Left lung (tissue), 10 donors: ENCODE measurements around the gene TAS1R1. TPM values are rescaled to one million over a fixed set of nuclear protein-coding genes. Genes with fewer than 3 reads are reported as not detected.

Experiments used
- ATAC-seq: fragments of 200-7000 bp; cut with Tn5 transposase; one replicate; pipeline ENCODE4 v1.9.1; 2020; ENCODE audit warnings: moderate library complexity
- DNase-seq, 4 donors: peaks; one replicate each; pipeline ENCODE4 v3.0.0-alpha.2; 2013 to 2020
- H3K27ac ChIP-seq, 2 donors: fragments of 200-600 bp; sonication (generic) in 1 of 2; one replicate each; pipeline versions ENCODE4 v1.5.0 to v1.8.0; 2020 to 2021
- H3K27me3 ChIP-seq, 2 donors: fragments of 200-600 bp; sonication (generic) in 1 of 2; one replicate each; pipeline versions ENCODE4 v1.5.0 to v1.8.0; 2020 to 2021
- H3K36me3 ChIP-seq, 2 donors: fragments of 200-600 bp; sonication (generic) in 1 of 2; one replicate each; pipeline versions ENCODE4 v1.5.0 to v1.8.0; 2020 to 2021
- H3K4me1 ChIP-seq, 2 donors: fragments of 200-600 bp; one replicate each; pipeline ENCODE4 v1.8.0; 2021
- H3K4me3 ChIP-seq, 2 donors: fragments of 200-600 bp; sonication (generic) in 1 of 2; one replicate each; pipeline versions ENCODE4 v1.5.0 to v1.8.0; 2020 to 2021; ENCODE audit warnings: mild to moderate bottlenecking in 1 of 2
- H3K9me3 ChIP-seq, 2 donors: fragments of 200-600 bp; sonication (generic) in 1 of 2; one replicate each; pipeline versions ENCODE4 v1.5.0 to v1.8.0; 2020 to 2021
- CTCF ChIP-seq, 2 donors: fragments of 200-600 bp; sonication (generic) in 1 of 2; IDR thresholded peaks; one replicate each; pipeline versions ENCODE4 v1.5.0 to v1.8.0; 2021; ENCODE audit warnings: antibody characterized with exemption in 2 of 2
- intact Hi-C, 2 donors: fragments of 100-400 bp; cut with DNase I; formaldehyde crosslinking; loops; one replicate each; pipeline versions ENCODE4 v1.11.2 to v1.14.2; 2022
- polyA plus RNA-seq, 6 donors: library from polyadenylated mRNA; unstranded; fragments of 120-200 nt; gene quantifications; one replicate each; pipeline ENCODE4 v1.2.1, GENCODE V29; 2013; ENCODE audit not compliant: insufficient read length in 6 of 6
- total RNA-seq, 2 donors: library from RNA; stranded (reverse); fragmentation: NEBNext Ultra II Directional; extraction: Animal tissue kit (Norgen Biotek cat#: 25700); gene quantifications; one replicate each; pipeline ENCODE4 v1.2.1, GENCODE V29; 2021
- donor health status: DM: no; HTN: yes; CAD: no.
- donor health status: DM: no; HTN: no; CAD: no.

The TAS1R1 gene
- total and polyA plus RNA-seq, 8 donors: 0.07 to 0.21 (median 0.18) TPM; not detected in 2

GRCh38 chr1:6601049-6601922, 46.2 kb downstream of the TAS1R1 start:
- H3K27me3 ChIP-seq: no peaks in the 10 kb centered on the region
- peaks cover 0 to 30% of the 10 kb centered on the region in 2 donors for H3K36me3 ChIP-seq
- DNase-seq: peak; percentile 51 to 89 (median 84)
- no peak for TF ChIP-seq CTCF (IDR thresholded peaks at IDR 0.05)
- peak overlapping the region; percentile 52 to 92 for H3K4me3 ChIP-seq
- ATAC-seq: peak; percentile 56
- H3K9me3 ChIP-seq: no peaks in the 10 kb centered on the region
- H3K4me1 ChIP-seq: peaks cover 23 to 69% of the 10 kb centered on the region in 2 donors
- peak overlapping the region; percentile 99 for H3K27ac ChIP-seq
- intact Hi-C loops: no loop called here

- Histone ChIP-seq H3K4me1 (peaks cover 23 to 60% of the 10 kb centered on the region in 2 donors), H3K27ac (peak overlapping the region; percentile 99), H3K27me3 (no peaks in the 10 kb centered on the region), H3K36me3 (peaks cover 0 to 22% of the 10 kb centered on the region in 2 donors), H3K9me3 (no peaks in the 10 kb centered on the region), H3K4me3 (peak overlapping the region; percentile 52 to 92)
- ATAC-seq: peak; percentile 19
- peak in 3 of 4 donors; percentile 62 to 88 (median 87) for DNase-seq
- intact Hi-C loops: no loop called here
- TF ChIP-seq CTCF (IDR thresholded peaks at IDR 0.05): no peak
These were observed 47.0 kb downstream of the TAS1R1 start for GRCh38 chr1:6601923-6602668.

- H3K27ac ChIP-seq: peak within 1 kb of the TSS; percentile 99
- H3K4me1 ChIP-seq: peaks cover 23 to 54% of the 10 kb centered on the region in 2 donors
- intact Hi-C loops: no loop called here
- peak within 1 kb of the TSS; percentile 52 to 92 for H3K4me3 ChIP-seq
- peak; percentile 80 for ATAC-seq
- peaks cover 0 to 16% of the 10 kb centered on the region in 2 donors for H3K36me3 ChIP-seq
- peak; percentile 83 to 98 (median 92) for DNase-seq
- no peaks in the 10 kb centered on the region for H3K27me3 ChIP-seq
- TF ChIP-seq CTCF (IDR thresholded peaks at IDR 0.05): no peak
- H3K9me3 ChIP-seq: no peaks in the 10 kb centered on the region
These were observed 47.6 kb downstream of the TAS1R1 start, which contains the start of gene KLHL21 for GRCh38 chr1:6602669-6603237. Gene KLHL21 (minus strand): TSS chr1:6602869. CDS start chr1:6602817, 52 bp downstream.

GRCh38 chr1:6603238-6603914, 48.3 kb downstream of the TAS1R1 start:
- Histone ChIP-seq H3K27ac (peak overlapping the region; percentile 99), H3K9me3 (no peaks in the 10 kb centered on the region), H3K4me3 (peak overlapping the region; percentile 52 to 92), H3K27me3 (no peaks in the 10 kb centered on the region), H3K36me3 (peaks cover 0 to 9% of the 10 kb centered on the region in 2 donors), H3K4me1 (peaks cover 23 to 48% of the 10 kb centered on the region in 2 donors)
- ATAC-seq (peak; percentile 17), DNase-seq (peak in 3 of 4 donors; percentile 73 to 81 (median 75))
- intact Hi-C loops: no loop called here
- no peak for TF ChIP-seq CTCF (IDR thresholded peaks at IDR 0.05)
